Nucleus accumbens (tissue), 56 donors: Measurements from ENCODE around the gene PPARGC1A.

Experiments
- DNase-seq, 56 donors: peaks; one replicate each; lab custom pipeline; 2025; lab: John Stamatoyannopoulos, UW

PPARGC1A gene

GRCh38 chr4:23889814-23890341 lies at the start of gene PPARGC1A:
PPARGC1A (minus strand) TSS chr4:23890047; CDS start chr4:23889957, 90 bp downstream.
- peak in 50 of 56 donors; percentile 4 to 82 (median 40) for DNase-seq

- peak in 11 of 56 donors; percentile 1 to 48 (median 20) for DNase-seq
These were observed 48.9 kb upstream of the PPARGC1A start for GRCh38 chr4:23938796-23939195.

GRCh38 chr4:23937173-23937572 lies 47.3 kb upstream of the PPARGC1A start:
- peak in 2 of 56 donors; percentile 3 for DNase-seq

GRCh38 chr4:23934915-23935314 lies 45.1 kb upstream of the PPARGC1A start:
- peak in 16 of 56 donors; percentile 3 to 49 (median 12) for DNase-seq

- no peak for DNase-seq
These were observed 44.4 kb upstream of the PPARGC1A start for GRCh38 chr4:23934223-23934622.

GRCh38 chr4:23932901-23933308 lies 43.1 kb upstream of the PPARGC1A start:
- DNase-seq: no peak

GRCh38 chr4:23932186-23932585 lies 42.3 kb upstream of the PPARGC1A start:
- DNase-seq: no peak

GRCh38 chr4:23931489-23931830 lies 41.6 kb upstream of the PPARGC1A start:
- no peak for DNase-seq

GRCh38 chr4:23930750-23931488 lies 41.1 kb upstream of the PPARGC1A start:
- peak in 33 of 56 donors; percentile 6 to 70 (median 24) for DNase-seq

- DNase-seq: no peak
These were observed 39.4 kb upstream of the PPARGC1A start for GRCh38 chr4:23929248-23929647.

GRCh38 chr4:23924556-23924955 lies 34.7 kb upstream of the PPARGC1A start:
- DNase-seq: no peak

- no peak for DNase-seq
These were observed 34.0 kb upstream of the PPARGC1A start for GRCh38 chr4:23923840-23924239.

GRCh38 chr4:23923141-23923540 lies 33.3 kb upstream of the PPARGC1A start:
- no peak for DNase-seq

GRCh38 chr4:23922541-23923111 lies 32.8 kb upstream of the PPARGC1A start:
- DNase-seq: no peak

- DNase-seq: no peak
These were observed 32.2 kb upstream of the PPARGC1A start for GRCh38 chr4:23922013-23922412.

- DNase-seq: no peak
These were observed 31.6 kb upstream of the PPARGC1A start for GRCh38 chr4:23921447-23921845.

GRCh38 chr4:23920716-23921446 lies 31.0 kb upstream of the PPARGC1A start:
- DNase-seq: no peak

- DNase-seq: no peak
These were observed 30.4 kb upstream of the PPARGC1A start for GRCh38 chr4:23920296-23920695.

- no peak for DNase-seq
These were observed 26.4 kb upstream of the PPARGC1A start for GRCh38 chr4:23916282-23916681.

GRCh38 chr4:23915459-23916132 lies 25.7 kb upstream of the PPARGC1A start:
- DNase-seq: no peak
